Transverse colon (tissue), 4 donors: Measurements from ENCODE around the gene CCN5. TPM values are rescaled to one million over a fixed set of nuclear protein-coding genes. Genes with fewer than 3 reads are reported as not detected.

Experiments used
- DNase-seq: peaks from one replicate; pipeline ENCODE4 v3.0.0-alpha.2; 2019
- H3K27ac ChIP-seq, 4 donors: fragments of 200-600 bp; sonication (generic); 2 replicates each; pipeline ENCODE4 v1.5.1; 2016 to 2018; ENCODE audit warnings: inconsistent platforms in 4 of 4
- H3K27me3 ChIP-seq: fragments of 200-600 bp; sonication (generic); 2 replicates; pipeline ENCODE4 v1.5.1; 2017; ENCODE audit warnings: inconsistent platforms
- H3K36me3 ChIP-seq, 4 donors: fragments of 200-600 bp; sonication (generic); 2 replicates each; pipeline ENCODE4 v1.5.1; 2017 to 2019; ENCODE audit warnings: inconsistent platforms in 4 of 4
- H3K4me1 ChIP-seq, 4 donors: fragments of 200-600 bp; sonication (generic); 2 replicates each; pipeline ENCODE4 v1.5.1; 2017 to 2020; ENCODE audit warnings: inconsistent platforms in 4 of 4
- H3K4me3 ChIP-seq, 4 donors: fragments of 200-600 bp; sonication (generic); 1 replicate in 1 of 4; 2 replicates in 3 of 4; pipeline versions ENCODE4 v1.5.1 to v1.6.1; 2017 to 2019; ENCODE audit warnings: inconsistent platforms in 4 of 4
- H3K9me3 ChIP-seq, 2 donors: fragments of 200-600 bp; sonication (generic); 2 replicates each; pipeline ENCODE4 v1.5.1; 2017 to 2019; ENCODE audit warnings: inconsistent platforms in 2 of 2
- CTCF ChIP-seq, 5 experiments: fragments of 200-600 bp in 3 of 5; fragments of 450-650 bp in 2 of 5; sonication (generic) in 3 of 5; IDR thresholded peaks; 1 replicate in 2 of 5; 2 replicates in 3 of 5; pipeline ENCODE4 v1.5.1; 2016 to 2017; ENCODE audit warnings: antibody characterized with exemption in 5 of 5, inconsistent platforms in 3 of 5, mild to moderate bottlenecking in 2 of 5, moderate library complexity in 1 of 5
- EP300 ChIP-seq: sonication (generic); formaldehyde crosslinking; IDR thresholded peaks from one replicate; pipeline ENCODE4 v1.6.1; 2017; ENCODE audit warnings: antibody characterized with exemption, low read depth
- POLR2A ChIP-seq: fragments of 450-650 bp; IDR thresholded peaks from one replicate; pipeline ENCODE4 v1.6.1; 2016; ENCODE audit warnings: antibody characterized with exemption, mild to moderate bottlenecking, moderate library complexity
- POLR2AphosphoS5 ChIP-seq, 3 donors: sonication (generic); formaldehyde crosslinking; IDR thresholded peaks; one replicate each; pipeline ENCODE4 v1.6.1; 2016; ENCODE audit warnings: antibody characterized with exemption in 3 of 3
- WGBS, 2 donors: methylation state at CpG; one replicate each; pipeline ENCODE4 v1.1.5; 2018; ENCODE audit warnings: low coverage in 1 of 2; 5-methylcytosine and 5-hydroxymethylcytosine counted together
- in situ Hi-C, 4 donors: fragments of 200-750 bp; cut with MboI; loops; one replicate each; pipeline versions ENCODE4 v1.15.0 to v1.15.1; 2017; ENCODE audit warnings: low sequenced_read_pairs in 3 of 4, low pct_ligation_motif_present in 1 of 4, low pct_unique_long_range_greater_than_20kb in 1 of 4
- intact Hi-C: fragments of 100-400 bp; cut with DNase I; formaldehyde crosslinking; loops from one replicate; pipeline ENCODE4 v1.15.1; 2023; ENCODE audit warnings: low total_unique reads
- total RNA-seq, 4 donors: library from RNA; depleted of rRNA; stranded (reverse); fragments of >200 nt; gene quantifications; one replicate each; pipeline ENCODE4 v1.1.0, GENCODE V29; 2016

CCN5 gene
- total RNA-seq, 4 donors from 2014 or later: 9.5 to 20.6 (median 15.9) TPM

- WGBS, 2 donors: 31% methylated on average over 5 of the region's 5 CpGs; no CpG with 5 or more reads in 1 of the 2 donors
- no peaks in the 10 kb centered on the region for H3K9me3 ChIP-seq
- TF ChIP-seq EP300 (no peak), POLR2A (no peak), POLR2AphosphoS5 (IDR thresholded peaks at IDR 0.05) (no peak), CTCF (IDR thresholded peaks at IDR 0.05) (no peak)
- H3K36me3 ChIP-seq: no peaks in the 10 kb centered on the region
- DNase-seq: no peak
- H3K27me3 ChIP-seq: peaks cover 50% of the 10 kb centered on the region
- in situ Hi-C loops (loop anchor here in 3 of 4 donors (10.0 kb wide), 2 partner anchors 120 to 130 kb away; no protein-coding TSS in a partner anchor), intact Hi-C loops (loop anchor here (5.0 kb wide), 1 partner anchor 122 kb away; no protein-coding TSS in a partner anchor)
- no peak overlapping the region for H3K27ac ChIP-seq
- peak overlapping the region in 3 of 4 donors; percentile 34 to 72 (median 45) for H3K4me3 ChIP-seq
- peaks cover 5 to 18% (median 10%) of the 10 kb centered on the region in 4 donors for H3K4me1 ChIP-seq
These were observed 30.0 kb downstream of the CCN5 start for GRCh38 chr20:44745122-44745597.

GRCh38 chr20:44745598-44746366 lies 30.6 kb downstream of the CCN5 start, which contains the start of gene KCNK15:
TSS of gene KCNK15 (plus strand) at chr20:44745865. CDS start at chr20:44745911, 46 bp downstream.
- peak within 1 kb of the TSS in 2 of 4 donors; percentile 2 to 10 for H3K27ac ChIP-seq

GRCh38 chr20:44746367-44747165 lies 31.4 kb downstream of the CCN5 start:
- H3K4me3 ChIP-seq: peak overlapping the region in 3 of 4 donors; percentile 34 to 72 (median 45)
- intact Hi-C loops: loop anchor here (5.0 kb wide), 1 partner anchor 121 kb away; no protein-coding TSS in a partner anchor

More at GRCh38 chr20:44745598-44746366, 30.6 kb downstream of the CCN5 start, which contains the start of gene KCNK15:
- TF ChIP-seq EP300 (no peak), POLR2A (no peak), CTCF (IDR thresholded peaks at IDR 0.05) (no peak), POLR2AphosphoS5 (IDR thresholded peaks at IDR 0.05) (no peak)
- H3K4me1 ChIP-seq: peaks cover 5 to 20% (median 10%) of the 10 kb centered on the region in 4 donors
- WGBS, 2 donors: 2% methylated on average over 44 of the region's 81 CpGs; no CpG with 5 or more reads in 1 of the 2 donors
- intact Hi-C loops (loop anchor here (5.0 kb wide), 1 partner anchor 122 kb away; no protein-coding TSS in a partner anchor), in situ Hi-C loops (loop anchor here in 3 of 4 donors (10.0 kb wide), 2 partner anchors 119 to 129 kb away; no protein-coding TSS in a partner anchor)
- H3K4me3 ChIP-seq: peak within 1 kb of the TSS; percentile 17 to 72 (median 40)
- no peaks in the 10 kb centered on the region for H3K36me3 ChIP-seq
- peaks cover 56% of the 10 kb centered on the region for H3K27me3 ChIP-seq
- no peaks in the 10 kb centered on the region for H3K9me3 ChIP-seq
- peak; percentile 34 for DNase-seq

More at GRCh38 chr20:44746367-44747165, 31.4 kb downstream of the CCN5 start:
- TF ChIP-seq CTCF (IDR thresholded peaks at IDR 0.05) (no peak), EP300 (no peak), POLR2AphosphoS5 (IDR thresholded peaks at IDR 0.05) (no peak), POLR2A (no peak)
- in situ Hi-C loops: loop anchor here in 3 of 4 donors (10.0 kb wide), 2 partner anchors 118 to 128 kb away; no protein-coding TSS in a partner anchor
- no peak for DNase-seq
- H3K36me3 ChIP-seq: no peaks in the 10 kb centered on the region
- peaks cover 5 to 20% (median 10%) of the 10 kb centered on the region in 4 donors for H3K4me1 ChIP-seq
- no peak overlapping the region for H3K27ac ChIP-seq
- no peaks in the 10 kb centered on the region for H3K9me3 ChIP-seq
- WGBS, 2 donors: 0 to 27% methylated on average over 3 to 12 of the region's 12 CpGs
- peaks cover 61% of the 10 kb centered on the region for H3K27me3 ChIP-seq
